ENCODE measurements around the gene ZNF592. TPM values are rescaled to one million over a fixed set of nuclear protein-coding genes. Genes with fewer than 3 reads are reported as not detected.

The ZNF592 gene
- total and polyA plus RNA-seq, 9 of the 15 experiments (the other 6 are each of a cell fraction or from before 2014, with no cell fraction given), result 0.88 to 23.8 (median 7.4) TPM

GRCh38 chr15:84747416-84748273 lies 747 bp upstream of the ZNF592 start (continued):
- TF ChIP-seq MEF2D (tag; conservative IDR thresholded peaks at IDR 0.05; ENCODE audit: low read depth), result no peak
- no peak for TF ChIP-seq ZZZ3 (IDR thresholded peaks at IDR 0.05)
- TF ChIP-seq NR4A1 (CRISPR knock-in tag; IDR thresholded peaks at IDR 0.05), result no peak
- no peak for TF ChIP-seq NR4A1 (tag; IDR thresholded peaks at IDR 0.05)
- TF ChIP-seq COPS2 (conservative IDR thresholded peaks at IDR 0.05), result no peak
- no peak for TF ChIP-seq ZNF277 (CRISPR knock-in tag; IDR thresholded peaks at IDR 0.05; ENCODE audit: borderline replicate concordance)
- TF ChIP-seq DIDO1 (tag; IDR thresholded peaks at IDR 0.05; ENCODE audit: low read depth), result no peak
- TF ChIP-seq RBM22 (IDR thresholded peaks at IDR 0.05; ENCODE audit: low read depth, low read length, poor library complexity, severe bottlenecking), result no peak
- no peak for TF ChIP-seq ELF1 (tag; IDR thresholded peaks at IDR 0.05)
- no peak for TF ChIP-seq FOSL1 (tag; conservative IDR thresholded peaks at IDR 0.05)
- no peak for TF ChIP-seq BMI1 (IDR thresholded peaks at IDR 0.05; ENCODE audit: low read length)
- no peak for TF ChIP-seq ZNF212 (CRISPR knock-in tag; IDR thresholded peaks at IDR 0.05)
- TF ChIP-seq ZNF449 (CRISPR knock-in tag; IDR thresholded peaks at IDR 0.05), result no peak
- TF ChIP-seq MCM3 (IDR thresholded peaks at IDR 0.05), result no peak
- no peak for TF ChIP-seq HDGF (IDR thresholded peaks at IDR 0.05)
- TF ChIP-seq FOXA1 (IDR thresholded peaks at IDR 0.05; ENCODE audit: borderline replicate concordance), result no peak
- 0 out of 2 replicates have a peak, but pooled peaks have one; percentile 26 for TF ChIP-seq HDAC2 (IDR thresholded peaks at IDR 0.05)
- peak; percentile 48; the same call in 1 of the 2 replicates for TF ChIP-seq TOE1 (IDR thresholded peaks at IDR 0.05; ENCODE audit: borderline replicate concordance)
- TF ChIP-seq TOE1 (CRISPR knock-in tag; IDR thresholded peaks at IDR 0.05; ENCODE audit: borderline replicate concordance, low read depth), result no peak
- no peak for TF ChIP-seq MCM7 (IDR thresholded peaks at IDR 0.05)
- TF ChIP-seq RAD21 (CRISPR knock-in tag; conservative IDR thresholded peaks at IDR 0.05 in 1 of 2, IDR thresholded peaks at IDR 0.05 in 1 of 2), result 0 out of 4 replicates have a peak, but pooled peaks of 1 of the 2 experiments have one; percentile 4
- no peak for TF ChIP-seq SREBF1 (IDR thresholded peaks at IDR 0.05; ENCODE audit: borderline replicate concordance, low read depth, low read length)
- TF ChIP-seq ETS2 (tag; IDR thresholded peaks at IDR 0.05; ENCODE audit: borderline replicate concordance, poor library complexity, severe bottlenecking), result no peak
- TF ChIP-seq PHF20 (IDR thresholded peaks at IDR 0.05; ENCODE audit: partially characterized antibody), result no peak
- no peak for TF ChIP-seq E4F1 (CRISPR knock-in tag; IDR thresholded peaks at IDR 0.05; ENCODE audit: borderline replicate concordance)

Measured in K562 (cell line).